ENCODE data around the gene TLE3.

TLE3 gene

DNA sequence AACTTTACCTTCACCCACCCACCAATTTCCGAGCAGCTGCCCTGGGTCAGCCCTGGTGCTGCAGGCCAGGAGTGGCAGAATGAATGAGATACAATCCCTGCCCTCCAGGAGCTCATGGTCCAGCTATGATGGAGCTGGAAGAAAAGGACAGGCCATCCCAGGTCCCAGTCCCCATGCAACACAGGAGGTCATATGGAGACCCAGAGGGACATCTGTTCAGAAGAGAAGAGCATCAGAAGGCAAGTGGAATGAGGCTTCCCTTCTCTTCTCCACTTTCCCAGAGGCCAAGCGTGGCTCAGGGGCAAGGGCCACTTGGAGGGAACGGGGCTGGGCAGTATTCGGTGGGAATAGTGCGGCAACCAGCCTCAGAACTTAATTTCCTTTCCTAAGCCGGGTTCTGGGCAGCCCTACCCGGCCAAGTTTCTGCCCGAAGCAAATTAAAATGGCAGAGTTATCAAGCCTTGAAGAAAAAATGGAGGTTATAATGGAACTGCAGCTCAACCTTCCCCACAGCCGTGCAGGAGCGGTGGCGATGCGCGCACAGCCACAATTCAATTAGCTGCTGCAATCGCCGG lies 35.9 kb downstream of the TLE3 start:
- DNase-seq (ENCODE audit: low spot score): no peak

DNA sequence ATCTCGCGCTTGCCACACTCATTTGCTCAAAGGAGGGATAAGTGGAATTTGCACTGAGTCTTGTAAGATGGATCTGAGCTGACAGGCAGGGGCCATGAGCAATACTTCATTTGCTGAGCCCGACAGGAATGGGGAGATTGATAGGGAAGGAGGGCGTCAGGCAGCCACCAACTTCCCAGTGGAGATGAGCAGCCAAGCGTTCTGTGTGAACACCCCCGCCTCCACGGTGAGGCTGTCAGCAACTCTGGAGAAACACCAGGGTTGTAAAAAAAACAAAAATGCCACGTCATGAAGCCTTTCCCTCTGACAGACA lies 36.8 kb downstream of the TLE3 start:
- DNase-seq (ENCODE audit: low spot score): no peak

- no peak for DNase-seq (ENCODE audit: low spot score)
Observed at GRCh38 chr15:70060214-70060992, 37.3 kb downstream of the TLE3 start.

DNA sequence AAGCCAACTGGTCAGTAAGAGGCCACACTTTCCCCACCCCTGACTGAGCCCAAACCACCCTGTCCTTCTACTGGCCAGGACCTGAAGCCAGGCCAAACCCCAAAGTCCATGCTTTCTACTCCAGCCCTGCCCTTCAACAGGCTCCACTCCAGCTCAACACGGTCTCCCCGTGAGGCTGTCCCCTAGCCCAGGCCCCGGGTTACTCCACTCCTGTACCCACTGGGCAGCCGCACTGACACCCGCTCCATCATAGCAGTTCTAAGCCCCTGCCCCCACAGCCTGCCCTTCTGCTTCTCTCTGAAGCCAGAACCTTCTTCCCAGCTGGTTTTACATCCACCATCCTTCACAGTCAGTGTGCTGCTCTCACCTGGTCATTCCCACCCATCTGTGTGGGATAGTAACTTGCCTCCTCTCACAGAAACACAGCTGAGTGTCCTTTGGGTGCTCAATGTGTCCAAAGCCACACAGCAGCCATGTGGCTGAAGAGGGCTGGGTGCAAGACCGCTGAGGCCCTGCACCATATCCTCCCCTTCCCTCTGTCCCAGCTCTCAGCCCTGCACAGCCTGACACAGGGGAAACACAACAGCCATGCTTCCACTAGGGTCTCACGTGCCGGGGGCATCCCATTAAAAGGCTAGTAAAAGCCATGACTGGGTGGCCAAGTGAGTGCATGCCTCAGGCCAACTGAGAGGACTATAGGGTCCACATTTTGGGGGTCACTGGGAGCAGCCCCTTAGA lies 38.1 kb downstream of the TLE3 start:
- DNase-seq (ENCODE audit: low spot score): no peak

DNA sequence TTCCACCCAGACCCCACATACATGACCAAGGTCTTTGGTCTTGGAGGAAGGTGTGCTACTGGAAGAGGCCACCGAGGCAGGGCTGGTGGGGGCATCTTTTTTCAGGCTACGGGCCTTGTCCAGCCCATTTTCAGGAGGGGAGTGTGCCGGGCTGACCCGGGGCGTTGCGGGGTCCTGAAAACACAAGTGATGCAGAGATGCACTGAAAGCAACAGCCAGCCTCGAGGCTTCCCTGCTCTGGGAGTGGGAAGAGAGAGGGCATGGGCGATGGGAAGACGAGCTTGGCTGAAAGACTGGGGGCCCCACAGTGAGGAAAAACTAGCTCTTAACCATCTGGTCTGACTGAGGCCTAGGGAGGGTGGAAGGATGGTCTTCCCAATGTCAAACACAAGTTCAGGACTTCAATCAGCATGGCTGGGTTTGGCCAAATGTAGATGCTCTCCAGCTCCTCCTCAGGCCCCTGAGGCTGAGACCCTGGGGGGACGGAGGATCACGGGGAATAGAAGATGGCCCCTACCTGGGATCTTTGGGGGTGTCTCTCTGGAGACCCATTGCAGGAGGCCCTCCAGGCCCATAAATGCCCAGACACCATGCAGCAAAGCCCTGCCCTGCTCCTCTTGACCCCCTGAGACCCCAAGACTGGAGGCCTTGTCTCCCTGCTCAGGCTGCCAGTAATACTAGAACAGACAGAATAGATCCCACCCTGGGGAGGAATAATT lies 38.9 kb downstream of the TLE3 start:
- DNase-seq (ENCODE audit: low spot score): no peak

DNA sequence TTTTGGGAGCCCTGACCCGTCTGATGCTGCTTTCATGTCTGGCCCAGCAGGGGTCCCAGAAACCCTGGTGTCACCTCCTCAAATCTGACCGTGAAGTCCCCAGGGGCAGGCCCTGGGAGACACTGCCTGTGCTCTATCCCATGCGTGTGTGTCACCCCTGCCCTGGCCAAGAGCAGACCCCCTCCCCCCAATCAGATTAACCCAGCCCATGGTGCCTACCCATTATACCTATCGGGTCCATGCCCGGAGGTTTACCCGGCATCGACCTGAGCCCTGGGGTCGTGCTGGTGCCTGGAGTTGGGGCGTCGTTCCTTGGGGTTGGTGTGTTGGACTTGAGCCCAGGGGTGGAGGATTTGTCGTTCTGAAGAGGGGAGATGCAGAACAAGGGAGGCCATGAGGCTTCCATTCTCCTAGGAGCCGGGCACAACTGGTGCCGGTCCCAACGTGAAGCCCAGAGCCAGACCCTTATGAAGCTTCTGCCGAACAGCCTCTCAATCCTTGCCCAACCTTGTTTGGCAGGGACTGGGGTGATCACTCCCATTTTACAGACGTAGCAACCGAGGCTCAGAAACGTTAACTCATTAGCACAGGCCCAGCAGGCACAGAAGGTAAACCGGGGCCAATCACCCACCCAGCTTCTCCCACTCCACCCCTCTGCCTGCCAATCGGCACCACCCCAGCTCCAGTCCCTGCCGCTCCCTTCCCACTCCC lies 39.6 kb downstream of the TLE3 start:
- DNase-seq (ENCODE audit: low spot score): no peak

DNA sequence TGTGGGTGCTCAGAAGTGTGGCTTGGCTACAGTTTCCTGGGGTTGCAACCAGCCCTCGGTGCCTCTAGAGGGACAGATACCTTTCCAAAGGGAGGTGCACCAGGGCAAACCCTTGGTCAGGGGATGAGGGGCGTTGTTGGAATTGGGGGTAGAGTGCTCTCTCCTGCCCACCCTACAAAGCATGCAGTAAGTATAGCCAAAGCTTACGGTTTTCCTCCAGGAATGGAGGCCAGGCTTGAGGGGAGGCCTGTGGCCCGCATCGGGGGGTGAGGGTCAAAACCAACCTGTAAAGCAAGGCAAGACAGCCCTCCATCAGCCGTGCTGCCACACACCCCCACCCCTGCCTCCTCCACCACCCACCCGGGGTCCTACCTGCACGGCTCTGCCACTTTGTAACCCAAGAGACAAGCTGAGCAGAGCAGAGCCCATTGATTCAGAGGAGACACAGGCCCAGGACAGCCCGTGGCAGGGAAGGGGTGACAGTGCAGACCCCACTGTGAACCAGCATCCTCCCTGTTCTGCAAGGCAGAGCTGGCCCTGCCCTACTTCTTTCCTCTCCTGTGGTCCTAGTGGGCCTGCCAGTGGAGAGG lies 41.5 kb downstream of the TLE3 start:
- no peak for DNase-seq (ENCODE audit: low spot score)

- DNase-seq (ENCODE audit: low spot score): no peak
Observed at GRCh38 chr15:70055601-70056051, 42.1 kb downstream of the TLE3 start.

DNA sequence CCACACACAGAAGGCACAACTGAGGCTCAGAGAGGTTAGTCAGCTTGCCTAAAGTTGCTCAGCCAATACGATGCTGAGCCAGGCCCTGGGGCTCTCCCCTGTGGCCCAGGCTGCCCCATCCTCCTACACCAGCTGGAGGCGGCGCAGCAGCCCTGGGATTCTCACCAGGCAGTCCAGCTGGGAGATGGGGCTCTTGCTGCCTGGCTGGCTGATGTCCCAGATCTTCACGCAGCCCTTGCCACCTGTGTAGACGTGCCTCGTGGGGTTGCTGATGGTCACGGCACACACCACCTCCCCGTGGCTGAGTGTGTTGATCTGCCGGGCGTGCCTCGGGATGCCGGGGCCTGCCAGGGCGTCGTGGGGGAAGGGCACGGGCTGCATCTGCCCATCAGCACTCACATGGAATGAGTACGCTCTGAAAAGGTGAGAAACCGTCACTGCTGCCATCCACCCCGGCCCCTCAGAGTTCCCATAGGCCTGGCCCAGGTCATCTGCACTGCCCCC lies 42.8 kb downstream of the TLE3 start:
- no peak for DNase-seq (ENCODE audit: low spot score)

GRCh38 chr15:70054366-70054765 lies 43.4 kb downstream of the TLE3 start:
- DNase-seq (ENCODE audit: low spot score): no peak

GRCh38 chr15:70053716-70054229 lies 43.9 kb downstream of the TLE3 start:
- DNase-seq (ENCODE audit: low spot score): no peak

- DNase-seq (ENCODE audit: low spot score): no peak
Observed at GRCh38 chr15:70053001-70053715, 44.6 kb downstream of the TLE3 start.

DNA sequence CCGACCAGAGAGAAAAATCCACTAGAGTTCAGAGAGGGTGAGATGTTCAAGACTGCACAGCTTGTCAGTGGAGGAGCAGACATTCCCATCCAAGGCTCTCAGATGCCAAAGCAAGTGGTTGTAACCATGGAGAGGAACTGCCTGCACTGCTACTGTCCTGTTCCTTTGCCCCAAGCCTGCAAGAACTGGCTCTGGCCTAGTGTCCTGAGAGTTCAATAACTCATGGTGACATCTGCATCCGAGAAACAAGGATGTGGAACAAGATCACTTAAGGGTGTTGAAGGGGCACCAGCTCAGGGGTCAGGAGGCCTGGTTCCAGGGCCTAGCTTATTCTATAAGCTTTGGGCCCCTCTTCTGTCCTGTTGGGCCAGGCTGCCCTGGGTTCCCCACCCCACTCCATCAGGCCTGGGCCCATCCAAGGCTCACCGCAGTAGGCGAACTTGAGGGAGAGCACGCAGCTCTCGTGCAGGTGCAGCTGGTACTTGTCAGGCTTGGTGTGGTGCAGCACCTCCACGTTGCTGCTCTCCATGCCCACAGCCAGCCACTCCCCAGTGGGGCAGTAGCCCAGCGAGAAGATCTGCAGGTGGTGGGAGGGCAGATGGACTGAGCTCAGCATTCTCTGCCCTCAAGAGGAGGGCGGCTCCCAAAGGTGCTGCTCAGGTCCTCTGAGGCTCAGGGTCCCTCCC lies 45.6 kb downstream of the TLE3 start:
- DNase-seq (ENCODE audit: low spot score): no peak

DNA sequence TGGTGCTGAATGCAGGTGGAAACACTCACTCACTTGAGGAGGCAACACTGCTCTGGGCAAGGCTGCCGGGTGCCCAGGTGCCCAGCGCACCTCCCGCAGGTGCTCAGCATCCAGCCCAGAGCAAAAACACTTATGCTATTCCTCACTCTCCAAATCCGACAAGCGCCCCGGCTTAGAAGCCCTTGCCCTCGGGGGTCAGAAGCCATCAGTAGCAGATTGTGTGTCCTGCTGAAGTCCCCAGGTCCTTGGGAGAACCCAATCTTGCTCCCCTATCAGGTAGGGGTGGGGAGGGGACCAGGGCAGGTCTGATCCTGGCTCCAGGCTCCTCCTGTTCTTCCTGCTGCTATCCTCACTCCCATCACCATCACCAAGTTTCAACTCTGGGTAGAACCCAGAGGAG lies 46.7 kb downstream of the TLE3 start:
- DNase-seq (ENCODE audit: low spot score): no peak

- DNase-seq (ENCODE audit: low spot score): no peak
Observed at GRCh38 chr15:70050441-70050840, 47.3 kb downstream of the TLE3 start.

GRCh38 chr15:70049701-70050301 lies 47.9 kb downstream of the TLE3 start:
- no peak for DNase-seq (ENCODE audit: low spot score)

DNA sequence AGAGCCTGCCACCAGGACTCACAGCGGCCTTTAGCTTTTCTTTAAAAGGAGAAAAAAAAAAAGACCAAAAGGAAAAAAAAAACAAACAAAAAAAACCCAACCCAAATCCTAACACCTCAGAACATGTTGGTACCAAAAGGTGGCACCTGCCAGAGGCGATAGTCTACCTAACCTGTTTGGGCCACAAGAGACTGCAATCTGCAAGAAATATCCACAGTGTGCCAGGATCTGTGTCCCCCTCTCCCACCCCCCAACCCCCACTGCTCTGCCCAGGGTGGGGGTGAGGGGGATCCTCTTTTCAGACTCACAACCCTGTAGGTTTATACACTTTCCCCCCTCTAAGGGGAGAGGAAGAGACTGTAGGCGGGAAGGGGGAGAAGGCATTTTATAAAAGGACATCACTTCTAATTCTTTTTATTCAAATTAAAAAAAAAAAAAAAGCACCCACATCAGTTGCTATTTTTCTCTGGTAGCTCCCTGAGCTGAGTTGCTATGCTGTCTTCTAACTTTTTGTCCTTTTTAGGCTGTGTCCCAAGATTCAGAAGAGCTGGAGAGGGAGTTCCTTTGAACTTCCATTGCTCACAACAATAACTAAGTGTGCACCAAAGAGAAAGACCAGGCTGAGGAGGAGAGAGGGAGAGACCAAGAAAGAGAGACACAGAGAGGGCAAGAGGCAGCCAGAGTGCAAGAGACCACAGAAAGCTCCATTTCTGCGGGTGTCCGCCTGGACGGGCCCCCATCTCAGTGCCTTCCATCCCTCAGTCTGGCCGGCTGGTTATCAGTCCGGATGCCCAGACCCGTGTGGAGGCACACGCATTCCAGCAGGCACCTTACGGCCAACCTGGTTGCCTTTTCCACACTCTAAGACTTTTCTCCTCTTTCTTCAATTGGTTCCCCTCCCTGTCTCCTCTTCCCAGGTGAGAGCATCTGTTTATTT lies 48.9 kb downstream of the TLE3 start:
- DNase-seq (ENCODE audit: low spot score): no peak

- DNase-seq (ENCODE audit: low spot score): no peak
Observed at GRCh38 chr15:70048198-70048565, 49.5 kb downstream of the TLE3 start.
